Mucosa of rectum (tissue), 2 donors: ENCODE results near the gene TMPO.
A peak's percentile ranks its signal among the peaks of the same experiment; 100 is the strongest.
"Not testable (repeated sequence)": the region's sequence is repeated elsewhere in the genome, so short reads cannot be mapped to it uniquely, and the experiment has no call there.

Source experiments
- H3K27ac ChIP-seq, 2 donors: one replicate each; pipeline ENCODE4 v1.7.0; 2013; ENCODE audit warnings: inconsistent platforms in 2 of 2, low read depth in 2 of 2, low read length in 2 of 2
- H3K27me3 ChIP-seq, 2 donors: one replicate each; pipeline ENCODE4 v1.7.0; 2013; ENCODE audit warnings: low read length in 2 of 2; ENCODE audit not compliant: control insufficient read depth in 2 of 2, insufficient read depth in 2 of 2
- H3K36me3 ChIP-seq, 2 donors: one replicate each; pipeline ENCODE4 v1.7.0; 2013; ENCODE audit warnings: low read length in 2 of 2; ENCODE audit not compliant: control insufficient read depth in 2 of 2, insufficient read depth in 2 of 2
- H3K4me1 ChIP-seq, 2 donors: one replicate each; pipeline ENCODE4 v1.7.0; 2013; ENCODE audit warnings: low read length in 2 of 2, mild to moderate bottlenecking in 1 of 2; ENCODE audit not compliant: control insufficient read depth in 2 of 2, insufficient read depth in 2 of 2
- H3K4me3 ChIP-seq, 2 donors: one replicate each; pipeline ENCODE4 v1.7.0; 2013; ENCODE audit warnings: low read length in 2 of 2
- H3K9ac ChIP-seq, 2 donors: one replicate each; pipeline ENCODE4 v1.7.0; 2013; ENCODE audit warnings: low read length in 2 of 2, low read depth in 1 of 2, mild to moderate bottlenecking in 1 of 2
- H3K9me3 ChIP-seq, 2 donors: one replicate each; pipeline ENCODE4 v1.7.0; 2013; ENCODE audit warnings: low read length in 2 of 2; ENCODE audit not compliant: control insufficient read depth in 2 of 2
- donor health status: healthy.
- donor health status: Normal muscosa, but diverticular disease.

The TMPO gene

GRCh38 chr12:98593351-98594049 lies 78.1 kb downstream of the TMPO start, which contains the start of gene SLC25A3:
TSS of gene SLC25A3 (plus strand) at chr12:98593686. CDS start at chr12:98593979, 293 bp downstream.
- H3K27ac ChIP-seq: peak within 1 kb of the TSS; percentile 96 to 98
- no peaks in the 10 kb centered on the region for H3K27me3 ChIP-seq
- H3K4me3 ChIP-seq: peak within 1 kb of the TSS; percentile 96
- peak within 1 kb of the TSS; percentile 97 to 98 for H3K9ac ChIP-seq
- peaks cover 11 to 13% of the 10 kb centered on the region in 2 donors for H3K4me1 ChIP-seq
- H3K9me3 ChIP-seq: no peaks in the 10 kb centered on the region
- H3K36me3 ChIP-seq: peaks cover 11 to 24% of the 10 kb centered on the region in 2 donors

- Histone ChIP-seq H3K9me3 (no peaks in the 10 kb centered on the region), H3K9ac (peak overlapping the region; percentile 97 to 98), H3K27me3 (no peaks in the 10 kb centered on the region), H3K4me3 (peak overlapping the region; percentile 96), H3K4me1 (peaks cover 11 to 13% of the 10 kb centered on the region in 2 donors), H3K27ac (peak overlapping the region; percentile 96 to 98), H3K36me3 (peaks cover 14 to 27% of the 10 kb centered on the region in 2 donors)
Observed at GRCh38 chr12:98594050-98594835, 78.9 kb downstream of the TMPO start.

GRCh38 chr12:98595243-98595988 lies 80.0 kb downstream of the TMPO start:
- Histone ChIP-seq H3K27ac (no peak overlapping the region), H3K36me3 (peaks cover 24 to 37% of the 10 kb centered on the region in 2 donors), H3K9ac (peak overlapping the region; percentile 97 to 98), H3K9me3 (no peaks in the 10 kb centered on the region), H3K27me3 (no peaks in the 10 kb centered on the region), H3K4me1 (peaks cover 11 to 13% of the 10 kb centered on the region in 2 donors), H3K4me3 (peak overlapping the region; percentile 96)

- H3K27ac ChIP-seq, H3K9me3 ChIP-seq, H3K27me3 ChIP-seq, H3K4me3 ChIP-seq, H3K9ac ChIP-seq: not testable (repeated sequence)
- Histone ChIP-seq H3K36me3 (peaks cover 43 to 55% of the 10 kb centered on the region in 2 donors), H3K4me1 (peaks cover 11 to 13% of the 10 kb centered on the region in 2 donors)
Observed at GRCh38 chr12:98597313-98597712, 81.9 kb downstream of the TMPO start.
